ENCODE data around the gene AP4E1.

AP4E1 gene

DNA sequence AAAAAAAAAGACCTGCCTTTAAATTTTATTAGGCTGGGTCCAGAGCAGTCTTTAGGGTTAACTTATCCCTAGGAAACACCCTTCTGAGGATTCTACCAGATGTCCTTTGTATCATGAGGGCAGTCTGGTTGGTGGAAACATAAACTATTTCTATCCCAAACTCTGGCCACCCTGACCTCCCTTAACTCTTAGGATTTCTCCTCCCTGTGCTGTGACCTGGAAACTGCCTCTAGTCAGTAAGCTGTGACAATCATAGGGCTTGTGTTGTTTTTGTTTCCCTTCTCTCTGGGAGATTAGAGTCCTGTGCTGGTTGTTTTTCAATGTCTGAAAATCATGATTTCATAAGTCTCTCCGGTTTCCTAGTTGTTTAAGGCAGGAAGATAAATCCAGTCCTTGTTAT lies 108.1 kb downstream of the AP4E1 start:
- TF ChIP-seq TAF1 (IDR thresholded peaks at IDR 0.05; ENCODE audit: borderline replicate concordance, insufficient read depth, low read length) = no peak
- TF ChIP-seq, protein P1, sequence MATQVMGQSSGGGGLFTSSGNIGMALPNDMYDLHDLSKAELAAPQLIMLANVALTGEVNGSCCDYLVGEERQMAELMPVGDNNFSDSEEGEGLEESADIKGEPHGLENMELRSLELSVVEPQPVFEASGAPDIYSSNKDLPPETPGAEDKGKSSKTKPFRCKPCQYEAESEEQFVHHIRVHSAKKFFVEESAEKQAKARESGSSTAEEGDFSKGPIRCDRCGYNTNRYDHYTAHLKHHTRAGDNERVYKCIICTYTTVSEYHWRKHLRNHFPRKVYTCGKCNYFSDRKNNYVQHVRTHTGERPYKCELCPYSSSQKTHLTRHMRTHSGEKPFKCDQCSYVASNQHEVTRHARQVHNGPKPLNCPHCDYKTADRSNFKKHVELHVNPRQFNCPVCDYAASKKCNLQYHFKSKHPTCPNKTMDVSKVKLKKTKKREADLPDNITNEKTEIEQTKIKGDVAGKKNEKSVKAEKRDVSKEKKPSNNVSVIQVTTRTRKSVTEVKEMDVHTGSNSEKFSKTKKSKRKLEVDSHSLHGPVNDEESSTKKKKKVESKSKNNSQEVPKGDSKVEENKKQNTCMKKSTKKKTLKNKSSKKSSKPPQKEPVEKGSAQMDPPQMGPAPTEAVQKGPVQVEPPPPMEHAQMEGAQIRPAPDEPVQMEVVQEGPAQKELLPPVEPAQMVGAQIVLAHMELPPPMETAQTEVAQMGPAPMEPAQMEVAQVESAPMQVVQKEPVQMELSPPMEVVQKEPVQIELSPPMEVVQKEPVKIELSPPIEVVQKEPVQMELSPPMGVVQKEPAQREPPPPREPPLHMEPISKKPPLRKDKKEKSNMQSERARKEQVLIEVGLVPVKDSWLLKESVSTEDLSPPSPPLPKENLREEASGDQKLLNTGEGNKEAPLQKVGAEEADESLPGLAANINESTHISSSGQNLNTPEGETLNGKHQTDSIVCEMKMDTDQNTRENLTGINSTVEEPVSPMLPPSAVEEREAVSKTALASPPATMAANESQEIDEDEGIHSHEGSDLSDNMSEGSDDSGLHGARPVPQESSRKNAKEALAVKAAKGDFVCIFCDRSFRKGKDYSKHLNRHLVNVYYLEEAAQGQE (IDR thresholded peaks at IDR 0.05; ENCODE audit: insufficient read depth in 1 of 2, low read depth in 2 of 2, low read length in 2 of 2) = no peak
- no peak for TF ChIP-seq POLR2AphosphoS5 (IDR thresholded peaks at IDR 0.05; ENCODE audit: low read depth, low read length)
- TF ChIP-seq SIN3A (IDR thresholded peaks at IDR 0.05; ENCODE audit: borderline replicate concordance, insufficient read depth, low read length) = no peak
- no peak for TF ChIP-seq FOXP2 (optimal IDR thresholded peaks at IDR 0.05; ENCODE audit: borderline replicate concordance, extremely low read depth, extremely low read length, insufficient read depth)

DNA sequence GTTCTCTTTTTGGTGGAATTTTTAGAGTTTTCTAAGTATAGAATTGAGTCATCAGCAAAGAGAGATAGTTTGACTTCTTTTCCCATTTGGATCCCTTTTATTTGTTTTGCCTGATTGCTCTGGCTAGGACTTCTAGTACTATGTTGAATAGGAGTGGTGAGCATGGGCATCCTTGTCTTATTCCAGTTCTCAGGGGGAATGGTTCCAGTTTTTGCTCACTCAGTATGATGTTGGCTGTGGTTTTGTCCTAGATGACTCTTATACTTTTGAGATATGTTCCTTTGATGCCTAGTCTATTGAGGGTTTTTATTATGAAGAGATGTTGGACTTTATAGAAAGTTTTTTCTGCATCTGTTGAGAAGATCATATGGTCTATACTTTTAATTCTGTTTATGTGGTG lies 113.7 kb downstream of the AP4E1 start:
- TF ChIP-seq TAF1 (IDR thresholded peaks at IDR 0.05; ENCODE audit: borderline replicate concordance, insufficient read depth, low read length) (no peak), FOXP2 (optimal IDR thresholded peaks at IDR 0.05; ENCODE audit: borderline replicate concordance, extremely low read depth, extremely low read length, insufficient read depth) (no peak)
- TF ChIP-seq, protein P1 (IDR thresholded peaks at IDR 0.05; ENCODE audit: insufficient read depth in 1 of 2, low read depth in 2 of 2, low read length in 2 of 2) = no peak

DNA sequence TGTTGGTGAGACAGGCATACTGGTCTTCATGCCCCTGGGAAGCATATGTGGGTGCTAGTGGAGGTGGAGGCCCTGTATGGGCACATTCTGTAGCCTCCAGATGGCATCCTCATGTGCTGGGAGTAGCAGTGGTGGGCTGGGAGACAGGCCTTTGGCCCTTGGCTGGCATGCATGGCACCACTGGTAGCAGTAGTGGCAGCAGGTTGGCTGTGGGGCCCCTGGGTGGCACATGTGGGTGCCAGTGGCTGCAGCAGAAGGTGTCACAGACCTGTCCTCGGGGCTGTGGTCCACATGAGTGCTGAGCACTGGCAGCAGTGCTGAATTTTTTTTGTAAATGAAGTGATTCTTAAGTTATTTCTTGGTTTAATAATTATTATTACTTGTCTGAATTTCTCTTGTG lies 115.0 kb downstream of the AP4E1 start:
- TF ChIP-seq TAF1 (IDR thresholded peaks at IDR 0.05; ENCODE audit: borderline replicate concordance, insufficient read depth, low read length) (no peak), SIN3A (IDR thresholded peaks at IDR 0.05; ENCODE audit: borderline replicate concordance, insufficient read depth, low read length) (no peak), POLR2AphosphoS5 (IDR thresholded peaks at IDR 0.05; ENCODE audit: low read depth, low read length) (no peak), FOXP2 (optimal IDR thresholded peaks at IDR 0.05; ENCODE audit: borderline replicate concordance, extremely low read depth, extremely low read length, insufficient read depth) (no peak)
- TF ChIP-seq, protein P1 (IDR thresholded peaks at IDR 0.05; ENCODE audit: insufficient read depth in 1 of 2, low read depth in 2 of 2, low read length in 2 of 2) = no peak

DNA sequence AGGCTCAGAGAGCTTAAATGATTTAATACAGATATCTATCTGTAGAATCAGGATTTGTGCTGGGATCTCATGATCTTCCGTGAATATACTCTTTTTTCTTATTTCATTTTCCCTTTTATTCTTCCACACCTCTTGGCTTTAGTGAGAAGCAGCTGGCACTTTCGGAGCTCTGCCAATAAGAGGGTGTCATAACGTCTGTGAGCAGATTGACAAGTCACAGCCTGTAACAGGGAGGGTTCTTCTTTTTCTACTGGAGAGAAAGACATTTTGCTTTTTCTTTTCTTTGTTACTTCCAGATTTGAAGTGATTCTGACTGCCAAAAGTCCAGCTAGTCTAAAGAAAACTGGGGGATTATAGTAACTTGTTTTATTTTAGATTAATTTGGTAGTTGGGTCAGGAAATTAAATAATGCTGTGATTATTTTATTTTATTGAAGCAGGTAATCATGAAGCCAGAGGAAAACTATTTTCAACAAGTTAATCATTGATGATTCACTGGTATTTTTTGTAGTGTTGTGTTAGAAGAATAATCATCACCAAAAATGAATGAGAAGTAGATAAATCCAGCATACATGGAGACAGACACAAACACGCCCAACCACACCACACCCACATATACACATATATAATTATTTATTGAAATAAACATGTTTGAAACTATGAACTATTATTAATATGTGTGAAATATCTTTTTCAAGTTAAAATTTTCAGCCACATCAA lies 116.4 kb downstream of the AP4E1 start:
- TF ChIP-seq, protein P1 (IDR thresholded peaks at IDR 0.05; ENCODE audit: insufficient read depth in 1 of 2, low read depth in 2 of 2, low read length in 2 of 2) = no peak
- TF ChIP-seq POLR2AphosphoS5 (IDR thresholded peaks at IDR 0.05; ENCODE audit: low read depth, low read length) (no peak), FOXP2 (optimal IDR thresholded peaks at IDR 0.05; ENCODE audit: borderline replicate concordance, extremely low read depth, extremely low read length, insufficient read depth) (no peak), SIN3A (IDR thresholded peaks at IDR 0.05; ENCODE audit: borderline replicate concordance, insufficient read depth, low read length) (no peak), TAF1 (IDR thresholded peaks at IDR 0.05; ENCODE audit: borderline replicate concordance, insufficient read depth, low read length) (no peak)
